Panc1 (cell line): ENCODE measurements around the gene PKD2L2. TPM values are rescaled to one million over a fixed set of nuclear protein-coding genes. Genes with fewer than 3 reads are reported as not detected.

Experiments used
- ATAC-seq: fragments of 200-7000 bp; cut with Tn5 transposase; 2 replicates; pipeline ENCODE4 v1.9.1; 2020; ENCODE audit warnings: mild to moderate bottlenecking, moderate library complexity
- BruUV-seq: library from RNA; stranded (reverse); fragments of 400-500 nt; replicated peaks from 2 replicates; lab custom pipeline; 2021; lab: Mats Ljungman, UMichigan
- CTCF ChIA-PET: fragments of 300-600 bp; sonication (Branson Sonifier 250); formaldehyde crosslinking; loops from one replicate; lab custom pipeline; 2022; ENCODE audit warnings: antibody characterized with exemption; lab: Charles Lee
- POLR2A ChIA-PET: fragments of 300-600 bp; sonication (Branson Sonifier 250); formaldehyde crosslinking; loops from one replicate; lab custom pipeline; 2022; ENCODE audit warnings: antibody characterized with exemption; lab: Charles Lee
- DNase-seq: peaks from one replicate; pipeline ENCODE4 v3.0.0-alpha.2; 2010; ENCODE audit warnings: low read depth, low spot score
- H3K27ac ChIP-seq: 2 replicates; pipeline ENCODE4 v1.5.1; 2011; ENCODE audit warnings: mild to moderate bottlenecking, low read length, inconsistent platforms
- H3K27me3 ChIP-seq: fragments of 200-500 bp; sonication (Bioruptor generic); 2 replicates; pipeline ENCODE4 v1.6.0; 2014; ENCODE audit warnings: low read length, inconsistent platforms; ENCODE audit not compliant: control insufficient read depth, insufficient read depth
- H3K36me3 ChIP-seq: fragments of 200-500 bp; sonication (Bioruptor generic); 2 replicates; pipeline ENCODE4 v1.5.1; 2014; ENCODE audit warnings: inconsistent platforms, mild to moderate bottlenecking, low read length, moderate library complexity; ENCODE audit not compliant: control insufficient read depth, insufficient read depth
- H3K4me1 ChIP-seq: 2 replicates; pipeline ENCODE4 v1.5.1; 2011; ENCODE audit warnings: inconsistent platforms, mild to moderate bottlenecking, low read length, moderate library complexity; ENCODE audit not compliant: control insufficient read depth, insufficient read depth
- H3K4me3 ChIP-seq, 2 experiments: 2 replicates each; pipeline ENCODE4 v1.5.1; 2011 to 2012; ENCODE audit warnings: low read depth in 2 of 2, low read length in 2 of 2, mild to moderate bottlenecking in 2 of 2, inconsistent platforms in 1 of 2, moderate library complexity in 1 of 2
- H3K9me3 ChIP-seq: fragments of 200-500 bp; sonication (Bioruptor generic); 2 replicates; pipeline ENCODE4 v1.5.1; 2014; ENCODE audit warnings: low read depth, mild to moderate bottlenecking, inconsistent platforms, low read length, moderate library complexity; ENCODE audit not compliant: control insufficient read depth, insufficient read depth
- CTCF ChIP-seq: fragments of 450-650 bp; IDR thresholded peaks from 2 replicates; pipeline ENCODE4 v1.5.1; 2017; ENCODE audit warnings: mild to moderate bottlenecking
- POLR2AphosphoS5 ChIP-seq: IDR thresholded peaks from 2 replicates; pipeline ENCODE4 v1.6.1; 2012; ENCODE audit warnings: mild to moderate bottlenecking, low read depth, low read length, moderate library complexity
- REST ChIP-seq, 2 experiments: IDR thresholded peaks; 2 replicates each; pipeline ENCODE4 v1.6.1; 2011 to 2012; ENCODE audit warnings: low read depth in 2 of 2, control low read depth in 1 of 2, low read length in 1 of 2, mild to moderate bottlenecking in 1 of 2, moderate library complexity in 1 of 2; ENCODE audit not compliant: insufficient read depth in 1 of 2
- SIN3A ChIP-seq: IDR thresholded peaks from 2 replicates; pipeline ENCODE4 v1.6.1; 2012; ENCODE audit warnings: low read depth, mild to moderate bottlenecking, low read length, moderate library complexity, borderline replicate concordance; ENCODE audit not compliant: insufficient read depth
- TCF7L2 ChIP-seq: IDR thresholded peaks from 2 replicates; pipeline ENCODE4 v1.6.1; 2011; ENCODE audit warnings: mild to moderate bottlenecking, low read depth, low read length, inconsistent platforms
- in situ Hi-C: cut with HindIII; loops from 2 replicates; pipeline ENCODE4 v1.10.0; 2016; ENCODE audit warnings: low sequenced_read_pairs, low pct_unique_long_range_greater_than_20kb
- intact Hi-C: fragments of 100-400 bp; cut with micrococcal nuclease; formaldehyde crosslinking; loops from one replicate; pipeline ENCODE4 v1.10.0; 2022; ENCODE audit not compliant: unreplicated experiment
- total RNA-seq: library from RNA; stranded (reverse); gene quantifications from one replicate; pipeline ENCODE4 v1.2.1, GENCODE V29; 2021; ENCODE audit not compliant: unreplicated experiment

Gene PKD2L2
- total RNA-seq, 1 experiment from 2014 or later = not detected

GRCh38 chr5:137888466-137888862, 793 bp upstream of the PKD2L2 start:
- Histone ChIP-seq H3K4me3 (peak overlapping the region; percentile 77 to 96), H3K4me1 (peaks cover 12% of the 10 kb centered on the region; the same call in 1 of the 2 replicates), H3K27me3 (no peaks in the 10 kb centered on the region), H3K9me3 (no peaks in the 10 kb centered on the region), H3K27ac (peak overlapping the region; percentile 97), H3K36me3 (no peaks in the 10 kb centered on the region)
- ChIA-PET POLR2A (interaction anchor here (1.1 kb wide), 1 partner anchor 11 kb away, joined by 11 read pairs; no protein-coding TSS in a partner anchor), CTCF (interaction anchor here (0.7 to 0.8 kb wide), 2 partner anchors 60 to 110 kb away, joined by 3 to 4 read pairs; no protein-coding TSS in a partner anchor)
- intact Hi-C loops (no loop called here), in situ Hi-C loops (no loop called here)
- no TSS peak for BruUV-seq
- TF ChIP-seq POLR2AphosphoS5 (no peak), REST (IDR thresholded peaks at IDR 0.05; ENCODE audit: insufficient read depth in 1 of 2, low read depth in 2 of 2, low read length in 1 of 2) (no peak), SIN3A (no peak), TCF7L2 (no peak), CTCF (no peak)
- no peak for ATAC-seq
- no peak for DNase-seq

GRCh38 chr5:137890845-137891244, 1.6 kb downstream of the PKD2L2 start:
- in situ Hi-C loops = no loop called here
- no peak for TF ChIP-seq CTCF
- TF ChIP-seq TCF7L2 = no peak
- no peak for TF ChIP-seq SIN3A
- TF ChIP-seq POLR2AphosphoS5 = no peak
- no peak for TF ChIP-seq REST (IDR thresholded peaks at IDR 0.05; ENCODE audit: insufficient read depth in 1 of 2, low read depth in 2 of 2, low read length in 1 of 2)
- DNase-seq (no peak), ATAC-seq (no peak)
- Histone ChIP-seq H3K4me1 (peaks cover 12% of the 10 kb centered on the region; the same call in 1 of the 2 replicates), H3K27me3 (no peaks in the 10 kb centered on the region), H3K27ac (no peak overlapping the region), H3K36me3 (no peaks in the 10 kb centered on the region), H3K4me3 (no peak overlapping the region), H3K9me3 (no peaks in the 10 kb centered on the region)
- CTCF ChIA-PET = no interaction called here
- intact Hi-C loops = no loop called here
- no TSS peak for BruUV-seq
- POLR2A ChIA-PET = interaction anchor here (0.6 kb wide), 1 partner anchor 11 kb away, joined by 9 read pairs; no protein-coding TSS in a partner anchor
